Amniotic epithelial cell (primary cell): ENCODE data around the gene GALP.
"Not testable (repeated sequence)": the region's sequence is repeated elsewhere in the genome, so short reads cannot be mapped to it uniquely, and the experiment has no call there.

Source experiments
- DNase-seq: peaks from one replicate; pipeline ENCODE4 v3.0.0-alpha.2; 2010; ENCODE audit warnings: low read depth

The GALP gene

DNA sequence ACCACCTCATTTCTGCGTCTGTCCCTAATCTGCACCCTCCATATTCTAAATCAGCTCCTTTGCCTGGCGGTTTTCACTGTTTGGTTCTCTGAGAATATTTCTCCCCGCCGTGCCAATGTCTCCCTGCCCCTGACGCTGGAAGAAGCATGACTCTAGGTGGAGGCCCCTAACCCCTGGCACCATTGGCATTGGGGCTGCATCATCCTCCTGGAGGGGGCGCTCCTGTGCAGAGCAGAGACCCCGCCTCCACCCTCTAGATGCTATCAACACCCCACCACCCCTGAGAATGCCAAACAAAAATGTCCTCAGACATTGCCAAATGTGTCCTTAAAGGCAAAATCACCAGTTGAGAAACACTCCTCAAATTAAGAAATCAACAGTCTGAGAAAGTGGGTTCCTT, 15.3 kb downstream of the GALP start:
- DNase-seq: no peak

- no peak for DNase-seq
Observed at GRCh38 chr19:56191711-56192110, 15.9 kb downstream of the GALP start.

- DNase-seq: no peak
Observed at GRCh38 chr19:56193981-56194640, 18.3 kb downstream of the GALP start.

DNA sequence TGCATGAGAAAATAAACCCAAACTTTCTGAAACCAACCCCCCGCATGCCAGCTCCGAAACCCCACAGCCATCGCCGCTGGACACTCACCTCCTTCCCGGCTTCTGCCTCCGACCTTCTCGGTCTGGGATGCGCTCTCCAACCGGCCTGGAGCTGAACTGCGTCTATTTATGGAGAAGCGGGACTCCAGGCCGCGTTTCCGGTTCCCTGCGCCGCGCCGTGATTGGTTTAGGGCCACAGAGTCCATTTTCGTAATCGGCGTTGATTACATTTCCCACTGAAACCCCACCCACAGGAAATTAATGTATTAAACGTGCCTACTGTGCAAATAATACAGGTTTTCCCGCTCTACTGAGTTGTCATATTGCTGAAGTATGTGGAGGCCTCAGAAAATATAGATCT, 21.8 kb downstream of the GALP start, which contains the start of gene ZSCAN5B:
TSS of gene ZSCAN5B (minus strand) at position 138 of the 400 bp plus-strand sequence. CDS start 4,731 bp downstream, outside the sequence.
- not testable (repeated sequence) for DNase-seq

DNA sequence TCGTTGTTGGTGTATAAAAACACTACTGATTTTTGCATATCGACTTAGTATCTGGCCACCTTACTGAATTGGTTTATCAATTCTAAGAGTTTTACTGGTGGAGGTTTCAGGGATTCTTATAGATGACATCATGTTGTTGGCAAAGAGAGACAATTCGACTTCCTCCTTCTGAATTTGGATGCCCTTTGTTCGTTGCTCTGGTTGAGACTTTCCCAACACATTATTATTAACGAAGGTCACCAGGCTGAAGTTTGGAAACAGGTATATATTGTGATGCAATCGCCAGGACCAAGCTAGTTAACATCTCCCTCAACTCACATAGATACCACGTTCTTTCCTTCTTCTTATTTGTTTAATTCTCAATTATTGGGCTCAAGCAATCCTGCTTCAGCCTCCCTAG, 23.9 kb downstream of the GALP start:
- DNase-seq: no peak

DNA sequence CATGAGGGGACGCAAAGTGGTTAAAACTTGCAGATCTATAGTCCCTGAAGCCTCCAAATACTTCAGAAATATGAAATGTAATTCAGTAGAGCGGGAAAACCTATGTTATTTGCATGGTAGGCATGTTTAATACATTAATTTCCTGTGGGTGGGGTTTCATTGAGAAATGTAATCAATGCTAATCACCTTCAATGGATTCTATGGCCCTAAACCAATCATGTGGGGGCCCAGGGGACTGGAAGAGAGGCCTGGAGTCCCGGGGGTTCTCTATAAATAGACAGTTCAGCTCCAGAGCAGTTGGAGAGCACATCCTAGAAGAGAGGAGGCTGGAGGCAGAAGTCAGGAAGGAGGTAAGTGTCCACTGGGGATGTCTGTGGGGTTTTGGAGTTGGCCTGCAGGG, 26.2 kb downstream of the GALP start, which contains the start of gene ZSCAN5C:
TSS of gene ZSCAN5C (plus strand) at position 301 of the 400 bp plus-strand sequence. CDS start 3,641 bp downstream, outside the sequence.
- no peak for DNase-seq

GRCh38 chr19:56207581-56207980, 31.8 kb downstream of the GALP start:
- not testable (repeated sequence) for DNase-seq

DNA sequence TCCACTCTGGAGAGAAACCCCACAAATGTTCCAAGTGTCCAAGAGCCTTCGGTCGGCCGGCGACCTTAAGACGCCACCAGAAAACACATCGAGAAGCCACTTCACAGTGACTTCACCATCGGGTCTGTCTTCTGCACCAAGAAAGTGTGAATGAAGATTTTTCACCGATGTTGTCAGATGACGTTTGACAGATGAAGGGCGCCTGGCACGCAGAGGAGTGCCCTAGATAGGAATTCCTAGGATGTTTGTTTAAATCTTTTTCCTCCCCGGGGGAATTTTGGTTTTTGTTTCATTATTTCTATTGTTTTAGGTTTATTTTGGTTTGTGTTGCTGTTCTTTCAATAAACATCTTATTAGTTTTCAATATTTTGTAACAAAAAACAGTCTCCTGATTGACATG, 33.3 kb downstream of the GALP start:
- no peak for DNase-seq

- DNase-seq: not testable (repeated sequence)
Observed at GRCh38 chr19:56210036-56210435, 34.2 kb downstream of the GALP start.

DNA sequence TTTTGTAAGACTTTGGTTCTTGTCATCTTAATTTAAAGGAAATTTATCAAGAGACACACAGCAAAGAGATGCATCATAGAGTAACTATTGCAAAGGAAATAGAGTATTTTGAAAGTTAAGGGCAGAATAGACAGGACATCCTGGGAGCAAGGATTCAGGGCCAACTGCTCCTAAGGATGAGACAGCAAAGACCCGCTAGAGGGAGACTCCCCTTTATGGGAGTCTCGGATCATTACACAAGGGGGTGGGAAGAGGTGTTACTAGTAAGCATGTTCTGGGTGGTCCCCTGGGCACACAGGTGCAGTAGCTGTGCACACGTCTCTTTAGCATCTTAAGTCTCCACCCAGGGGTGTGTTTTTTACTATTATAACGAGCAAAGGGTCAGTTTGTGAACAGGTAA, 35.9 kb downstream of the GALP start:
- no peak for DNase-seq

DNA sequence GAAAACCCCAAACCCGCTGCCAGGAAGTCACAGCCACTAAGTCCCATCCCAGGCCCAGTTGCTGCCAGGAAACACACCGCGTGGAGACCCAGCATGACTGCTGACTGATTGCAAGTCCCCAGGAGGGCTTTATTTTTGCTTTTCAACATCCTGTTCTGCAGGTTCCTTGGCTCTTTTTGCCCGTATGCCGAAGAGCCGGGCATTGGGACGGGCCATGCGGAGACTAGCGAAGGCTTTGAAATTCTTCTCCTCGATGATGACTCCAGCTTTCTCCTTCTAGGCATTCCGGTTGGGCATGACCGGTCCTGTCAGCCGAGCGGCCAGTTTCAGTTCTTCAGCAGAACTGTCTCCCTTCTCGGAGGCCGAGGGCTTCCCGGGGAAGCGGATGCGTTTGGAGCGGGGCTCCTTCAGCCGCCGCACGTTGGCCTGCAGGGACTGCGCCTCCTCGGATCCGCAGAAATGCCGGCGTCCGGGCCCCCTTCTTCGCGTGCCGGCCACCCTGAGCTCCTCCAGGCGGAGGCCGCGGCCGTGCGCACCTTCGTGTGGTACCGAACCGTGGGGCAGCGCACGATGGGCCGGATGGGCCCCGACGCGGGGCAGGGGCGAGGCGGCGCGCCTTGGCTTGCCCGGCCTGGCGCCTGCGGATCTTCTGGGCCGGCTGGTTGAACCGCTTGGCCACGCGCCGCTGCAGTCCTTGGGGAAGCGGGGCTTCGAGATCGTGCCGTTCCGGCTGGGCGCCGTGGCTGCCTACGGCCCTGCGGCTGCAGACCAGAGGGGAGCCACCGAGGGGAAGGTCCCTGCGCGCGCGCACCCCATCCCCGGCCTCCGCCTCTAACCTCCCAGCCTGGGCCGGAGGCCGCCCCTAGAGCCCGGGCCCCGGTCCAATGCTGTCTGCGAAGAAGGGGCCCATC, 41.5 kb downstream of the GALP start:
- DNase-seq: peak; percentile 4

DNA sequence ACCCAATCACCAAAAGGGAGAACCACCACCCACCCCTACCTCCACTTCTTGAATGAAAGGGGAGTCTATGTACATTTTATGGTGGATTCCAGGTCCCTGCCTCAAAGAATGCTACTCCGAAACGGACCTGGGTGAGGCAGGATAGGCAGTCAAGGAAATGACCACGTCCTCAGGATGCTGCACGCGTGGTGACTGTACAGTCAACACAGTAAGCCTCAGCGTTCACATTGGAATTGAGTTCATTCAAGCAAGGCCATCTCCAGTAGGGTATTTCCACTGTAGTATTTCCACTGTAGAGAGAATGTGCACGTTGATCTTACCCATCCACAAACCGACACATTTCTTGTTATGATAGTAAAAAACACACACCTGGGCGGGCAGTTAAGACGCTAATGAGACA, 43.2 kb downstream of the GALP start:
- no peak for DNase-seq

DNA sequence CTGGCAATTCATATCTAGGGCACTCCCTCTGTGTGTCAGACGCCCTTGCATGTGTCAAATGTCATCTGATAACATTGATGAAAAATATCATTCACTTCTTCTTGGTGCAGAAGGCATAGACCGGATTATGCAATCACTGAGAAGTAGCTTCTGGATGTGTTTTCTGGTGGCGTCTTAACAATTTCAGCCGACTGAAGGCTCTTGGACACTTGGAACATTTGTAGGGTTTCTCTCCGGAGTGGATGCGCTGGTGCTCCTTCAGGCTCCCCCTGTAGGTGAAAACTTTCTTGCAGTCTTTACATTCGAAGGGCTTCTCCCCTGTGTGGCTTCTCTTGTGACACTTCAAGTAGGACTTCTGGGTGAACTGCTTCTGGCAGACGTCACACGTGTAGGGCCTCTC, 45.6 kb downstream of the GALP start:
- DNase-seq: peak; percentile 6

DNA sequence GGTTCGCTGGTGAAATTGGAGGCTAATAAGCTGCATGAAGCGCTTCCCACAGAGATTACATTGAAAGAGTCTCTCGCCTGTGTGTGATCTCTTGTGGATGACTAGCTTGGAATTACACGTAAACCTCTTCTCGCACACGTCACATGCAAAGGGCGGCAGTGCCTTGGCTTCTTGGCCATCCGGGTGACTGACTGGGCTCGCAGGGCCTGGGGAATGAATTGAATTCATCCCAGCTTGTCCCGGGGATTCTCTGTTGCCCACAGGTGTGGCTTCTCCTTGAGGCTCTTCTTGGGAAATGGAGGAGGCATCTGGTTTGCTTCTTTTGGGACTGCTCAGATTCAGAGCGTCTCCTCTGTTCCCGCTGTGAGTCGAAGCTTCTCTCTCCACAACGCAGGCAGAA, 46.0 kb downstream of the GALP start:
- DNase-seq: no peak

- DNase-seq: no peak
Observed at GRCh38 chr19:56222901-56223300, 47.1 kb downstream of the GALP start.

GRCh38 chr19:56223481-56223880, 47.7 kb downstream of the GALP start:
- no peak for DNase-seq
